ENCODE results near the gene EDA. TPM values are rescaled to one million over a fixed set of nuclear protein-coding genes. Genes with fewer than 3 reads are reported as not detected.
A peak's percentile ranks its signal among the peaks of the same experiment; 100 is the strongest.

EDA gene
- polyA plus RNA-seq, 4 donors = 6.6 to 13.5 (median 7.5) TPM

DNA sequence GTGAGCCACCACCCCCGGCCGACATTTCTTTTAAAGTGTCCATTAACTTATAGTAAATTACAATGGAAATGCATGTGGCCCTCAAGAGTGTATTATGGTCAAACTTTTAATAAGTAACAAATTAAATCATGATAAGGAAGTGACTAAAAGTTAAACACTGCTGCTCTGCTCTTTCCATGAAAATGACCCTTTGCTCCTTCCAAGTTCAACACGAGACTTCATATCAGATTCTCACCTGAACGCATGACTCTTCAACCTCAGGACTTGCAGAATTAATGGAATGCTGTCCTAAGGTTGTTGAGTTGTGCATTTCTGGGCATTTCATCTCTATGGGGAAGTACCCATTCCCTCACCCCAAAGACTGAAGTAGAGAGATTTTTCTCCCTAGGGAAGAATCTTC lies 406.7 kb downstream of the EDA start:
- no peak for DNase-seq (ENCODE audit: low read depth in 4 of 4, low spot score in 3 of 4)

DNA sequence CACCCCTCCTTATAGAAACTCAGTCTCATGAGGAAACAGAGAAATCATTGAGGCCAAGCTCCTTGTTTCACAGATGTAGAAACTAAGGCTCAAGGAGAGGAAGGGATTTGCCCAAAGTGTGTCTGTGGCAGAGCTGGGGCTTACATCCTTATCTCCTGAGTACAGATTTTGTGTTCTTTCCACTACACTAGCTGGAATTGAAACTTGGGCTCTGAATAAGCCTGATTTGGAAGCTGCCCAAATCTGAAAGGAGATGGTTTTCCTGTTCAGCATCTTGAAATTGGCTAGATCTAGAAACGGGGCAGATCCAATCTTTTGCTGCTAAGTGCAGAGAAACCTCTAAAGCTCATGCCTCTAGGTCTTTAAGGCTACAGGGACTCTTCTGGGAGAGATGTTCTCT lies 409.6 kb downstream of the EDA start:
- no peak for DNase-seq (ENCODE audit: low read depth in 4 of 4, low spot score in 3 of 4)

DNA sequence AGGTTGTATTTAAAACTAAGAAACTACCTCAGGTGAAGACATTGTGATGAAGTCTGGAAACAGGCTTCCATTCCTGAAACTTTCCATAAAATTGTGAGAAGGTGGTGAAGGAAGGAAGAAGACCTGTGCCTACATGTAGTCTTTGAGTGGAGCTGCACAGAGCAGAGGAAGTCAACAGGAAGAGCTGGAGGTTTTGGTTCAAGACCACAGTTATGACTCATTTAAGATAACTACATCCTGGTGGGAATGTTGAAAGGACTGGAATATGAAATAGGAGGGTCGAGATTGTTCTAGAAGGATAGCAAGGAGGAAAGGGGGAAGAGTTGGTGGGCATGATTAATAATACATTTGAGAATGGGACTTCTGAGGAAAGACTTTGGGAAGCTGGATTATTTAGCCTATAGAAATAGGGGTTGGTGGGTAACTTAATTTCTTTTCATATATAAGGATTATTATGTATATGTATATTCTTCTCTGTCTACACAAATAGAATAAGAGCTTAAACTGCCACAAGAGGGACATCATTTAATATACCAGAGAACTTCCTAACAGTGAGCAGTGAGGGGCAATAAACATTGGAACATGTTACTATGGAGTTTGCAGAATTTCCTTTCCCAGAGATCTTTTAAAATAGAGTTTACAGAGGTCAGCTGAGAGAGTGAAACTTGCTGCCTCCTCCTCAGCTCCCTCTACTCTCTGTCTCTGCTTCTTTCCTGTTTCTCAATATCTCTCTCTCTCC lies 410.4 kb downstream of the EDA start:
- no peak for DNase-seq (ENCODE audit: low read depth in 4 of 4, low spot score in 3 of 4)

DNA sequence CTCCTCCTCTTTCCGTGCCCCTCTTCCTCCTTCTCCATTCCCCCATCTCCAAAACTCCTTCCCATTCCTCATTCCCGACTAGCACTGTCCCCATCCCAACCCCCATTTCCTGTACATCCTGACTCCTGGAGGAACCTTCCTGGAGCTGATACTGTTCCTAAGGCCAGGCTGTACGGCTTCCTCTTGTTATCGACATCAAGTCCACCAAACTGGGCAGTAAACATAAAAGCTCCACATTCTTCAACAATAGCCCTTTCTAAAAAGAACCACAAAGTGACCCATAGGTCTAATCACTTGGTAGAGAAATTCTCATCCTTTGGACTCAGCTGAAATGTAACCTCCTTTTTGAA lies 410.9 kb downstream of the EDA start:
- no peak for DNase-seq (ENCODE audit: low read depth in 4 of 4, low spot score in 3 of 4)

DNA sequence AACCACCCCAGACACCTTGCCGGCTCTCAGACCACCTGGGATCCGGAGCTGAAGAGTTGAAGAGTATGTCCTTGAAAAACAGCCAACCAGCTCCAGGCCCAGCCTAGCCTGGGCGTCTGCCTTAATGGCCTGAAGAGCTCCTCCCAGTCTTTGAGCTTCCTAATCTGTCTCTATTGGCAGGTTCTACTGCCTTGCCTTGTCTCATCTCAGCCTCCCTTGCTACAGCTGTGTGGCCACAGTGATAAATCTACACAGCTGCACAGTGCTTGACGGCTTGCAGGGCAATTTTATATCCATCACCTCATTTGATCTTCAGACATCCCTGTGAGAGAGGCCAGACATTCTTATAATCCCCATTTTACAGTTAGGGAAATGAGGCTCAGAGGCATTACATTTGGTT lies 413.9 kb downstream of the EDA start:
- DNase-seq (ENCODE audit: low read depth in 4 of 4, low spot score in 3 of 4) = no peak

DNA sequence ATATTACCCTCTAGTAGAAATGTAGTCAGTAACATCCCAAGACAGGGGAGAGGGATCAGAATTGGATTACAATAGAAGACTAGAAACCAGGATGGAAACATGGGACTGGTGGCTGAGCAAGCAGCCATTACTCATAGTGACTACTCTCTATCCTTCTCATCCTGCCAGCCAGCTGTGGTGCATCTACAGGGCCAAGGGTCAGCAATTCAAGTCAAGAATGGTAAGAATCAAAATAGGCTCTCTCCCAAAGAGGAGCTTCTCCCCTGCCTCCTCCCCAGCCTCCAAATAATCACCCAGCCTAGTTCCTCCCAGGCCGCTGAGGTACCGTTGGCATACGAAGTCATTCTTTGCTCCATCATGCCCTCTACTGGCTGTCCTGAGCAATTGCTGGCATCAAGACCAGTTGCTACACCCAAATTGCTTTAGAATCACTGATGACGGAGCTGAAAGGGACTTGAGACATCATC lies 414.4 kb downstream of the EDA start:
- peak; percentile 4 to 22 (median 9) for DNase-seq (ENCODE audit: low read depth in 4 of 4, low spot score in 3 of 4)

DNA sequence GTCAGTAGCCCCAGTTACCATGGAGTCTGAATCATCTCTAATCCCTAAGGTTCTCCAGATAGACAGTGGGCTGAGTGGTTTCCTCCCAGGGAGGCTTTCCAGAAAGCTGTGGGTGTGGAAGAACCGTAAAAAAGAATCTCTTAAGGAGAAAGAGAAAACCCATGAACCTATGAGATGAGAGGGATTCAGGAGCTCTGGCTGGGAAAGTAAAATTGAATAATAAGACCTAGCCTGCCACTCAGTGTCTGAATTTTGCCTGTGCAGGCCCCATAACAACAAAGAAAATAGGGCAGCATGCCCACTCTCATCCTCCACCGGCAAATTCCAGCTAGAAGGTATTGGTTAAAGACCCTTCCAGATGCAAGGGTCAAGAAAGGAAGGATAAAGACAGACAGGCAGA lies 416.9 kb downstream of the EDA start:
- DNase-seq (ENCODE audit: low read depth in 4 of 4, low spot score in 3 of 4) = no peak

DNA sequence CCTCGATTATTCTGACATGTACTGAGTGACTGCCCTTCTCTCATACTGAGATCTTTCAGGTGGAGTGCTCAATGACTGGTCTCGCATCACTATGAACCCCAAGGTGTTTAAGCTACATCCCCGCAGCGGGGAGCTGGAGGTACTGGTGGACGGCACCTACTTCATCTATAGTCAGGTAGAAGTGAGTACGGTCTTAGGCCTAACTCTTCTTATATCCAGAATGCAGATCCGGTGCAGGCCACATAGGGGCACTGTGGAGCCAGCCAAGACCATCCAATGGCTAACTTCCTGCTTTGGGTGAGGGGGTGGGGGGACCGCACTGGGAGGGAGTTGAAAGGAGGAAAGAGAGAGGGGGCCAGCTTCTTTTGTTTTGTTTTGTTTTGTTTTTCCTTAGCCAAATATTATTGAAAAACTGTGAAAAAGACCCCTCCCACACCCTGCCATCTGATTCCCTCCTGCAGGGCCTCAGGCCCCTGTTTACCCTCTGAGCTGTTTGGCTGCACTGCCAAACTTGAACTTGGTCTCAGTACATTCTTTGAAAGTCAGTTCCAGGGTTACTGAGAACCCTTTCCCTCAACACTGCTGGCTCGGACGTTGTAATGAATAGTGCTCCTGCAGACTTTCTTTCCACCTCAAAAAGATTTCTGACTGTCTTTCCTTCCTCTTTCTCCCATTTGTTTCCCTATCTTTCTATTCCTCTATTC lies 417.6 kb downstream of the EDA start:
- no peak for DNase-seq (ENCODE audit: low read depth in 4 of 4, low spot score in 3 of 4)

DNA sequence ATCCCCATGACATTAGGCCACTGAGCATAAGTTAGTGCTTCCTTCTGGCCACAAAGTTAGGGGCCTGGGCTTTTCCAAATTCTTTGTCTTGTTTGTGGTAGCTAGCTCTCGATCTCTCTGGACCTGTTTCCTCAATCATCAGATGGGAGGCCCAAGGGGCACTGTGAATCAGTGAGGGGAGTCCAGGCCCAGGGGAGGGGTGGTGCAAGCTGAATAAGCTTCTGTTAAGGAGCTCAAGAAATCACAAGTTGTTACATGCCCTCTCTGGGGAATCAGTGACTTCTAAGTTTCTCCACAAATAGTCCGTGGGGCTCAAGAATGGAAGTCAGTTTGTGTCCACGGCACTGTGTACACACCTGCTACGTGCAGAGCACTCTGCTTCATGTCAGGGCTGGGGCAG lies 418.7 kb downstream of the EDA start:
- DNase-seq (ENCODE audit: low read depth in 4 of 4, low spot score in 3 of 4) = no peak

DNA sequence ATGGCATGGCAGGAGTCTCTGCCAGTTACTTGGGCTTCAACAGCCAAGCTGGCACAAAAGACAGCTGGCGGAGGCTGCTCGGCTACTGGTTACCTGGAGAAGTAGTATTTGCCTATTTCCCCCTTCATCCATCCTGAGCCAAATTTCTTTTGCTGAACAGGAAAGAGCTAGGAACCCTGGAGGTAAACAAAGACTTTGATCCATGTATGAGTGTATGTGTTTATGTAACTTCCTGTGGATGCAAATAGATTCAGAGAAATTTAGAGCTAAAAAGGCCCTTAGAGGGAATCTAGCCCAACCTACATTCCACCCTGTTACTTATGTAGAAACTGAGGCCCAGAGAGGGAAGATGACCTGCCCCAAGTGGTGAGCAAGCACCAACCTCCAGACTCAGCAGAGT lies 422.6 kb downstream of the EDA start:
- DNase-seq (ENCODE audit: low read depth in 4 of 4, low spot score in 3 of 4) = no peak

DNA sequence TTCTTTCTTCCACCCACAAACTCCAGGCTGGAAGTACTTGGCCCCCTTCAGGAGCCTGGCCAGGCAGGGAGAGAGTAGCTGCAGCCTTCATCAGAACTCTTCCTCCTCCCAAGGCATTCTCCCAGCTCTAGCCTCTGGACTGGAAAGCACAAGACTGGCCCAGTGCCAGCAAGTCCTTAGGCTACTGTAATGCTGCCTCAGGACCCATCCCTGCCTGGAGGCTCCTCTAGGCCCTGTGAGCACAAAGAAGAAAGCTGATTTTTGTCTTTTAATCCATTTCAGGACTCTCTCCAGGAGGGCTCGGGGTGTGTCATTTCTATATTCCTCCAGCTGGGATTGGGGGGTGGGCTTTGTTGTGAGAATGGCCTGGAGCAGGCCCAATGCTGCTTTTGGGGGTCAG lies 423.0 kb downstream of the EDA start:
- DNase-seq (ENCODE audit: low read depth in 4 of 4, low spot score in 3 of 4) = no peak

DNA sequence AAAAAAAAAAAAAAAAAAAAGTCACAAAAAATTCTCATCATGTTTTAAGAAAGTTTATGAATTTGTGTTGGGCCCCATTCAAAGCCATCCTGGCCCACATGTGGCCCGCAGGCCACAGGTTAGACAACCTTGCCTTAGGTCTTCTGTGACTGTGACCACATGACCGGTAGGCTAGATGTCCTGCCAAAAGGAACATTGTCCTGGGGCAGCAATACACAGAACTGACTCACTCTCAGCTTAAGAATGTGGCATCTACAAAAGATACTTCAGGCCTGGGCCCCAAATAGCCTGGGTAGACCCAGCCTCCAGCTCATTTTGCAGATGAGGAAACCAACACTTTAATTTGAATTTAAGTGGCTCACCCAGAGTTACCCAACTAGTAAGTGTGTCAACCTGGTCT lies 423.8 kb downstream of the EDA start:
- DNase-seq (ENCODE audit: low read depth in 4 of 4, low spot score in 3 of 4) = no peak

DNA sequence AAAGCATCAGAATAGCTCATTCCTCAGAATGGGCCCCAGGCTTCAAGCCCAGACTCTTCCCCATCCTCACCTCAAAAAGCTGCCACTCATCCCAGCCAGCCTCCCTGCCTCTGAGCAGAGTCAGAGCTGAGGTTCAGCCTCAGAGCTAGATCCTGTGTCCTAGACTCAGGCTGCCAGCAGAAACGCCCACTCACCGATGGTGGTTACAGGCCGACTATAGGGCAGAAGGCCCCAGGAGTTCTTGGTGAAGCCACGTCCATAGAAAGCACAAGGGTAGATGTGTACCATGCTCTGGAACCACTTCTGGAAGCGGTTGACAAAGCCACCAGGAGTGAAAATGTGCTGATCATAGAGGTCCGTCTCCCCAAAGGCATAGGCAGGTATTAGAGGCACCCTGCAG lies 426.1 kb downstream of the EDA start:
- no peak for DNase-seq (ENCODE audit: low read depth in 4 of 4, low spot score in 3 of 4)

DNA sequence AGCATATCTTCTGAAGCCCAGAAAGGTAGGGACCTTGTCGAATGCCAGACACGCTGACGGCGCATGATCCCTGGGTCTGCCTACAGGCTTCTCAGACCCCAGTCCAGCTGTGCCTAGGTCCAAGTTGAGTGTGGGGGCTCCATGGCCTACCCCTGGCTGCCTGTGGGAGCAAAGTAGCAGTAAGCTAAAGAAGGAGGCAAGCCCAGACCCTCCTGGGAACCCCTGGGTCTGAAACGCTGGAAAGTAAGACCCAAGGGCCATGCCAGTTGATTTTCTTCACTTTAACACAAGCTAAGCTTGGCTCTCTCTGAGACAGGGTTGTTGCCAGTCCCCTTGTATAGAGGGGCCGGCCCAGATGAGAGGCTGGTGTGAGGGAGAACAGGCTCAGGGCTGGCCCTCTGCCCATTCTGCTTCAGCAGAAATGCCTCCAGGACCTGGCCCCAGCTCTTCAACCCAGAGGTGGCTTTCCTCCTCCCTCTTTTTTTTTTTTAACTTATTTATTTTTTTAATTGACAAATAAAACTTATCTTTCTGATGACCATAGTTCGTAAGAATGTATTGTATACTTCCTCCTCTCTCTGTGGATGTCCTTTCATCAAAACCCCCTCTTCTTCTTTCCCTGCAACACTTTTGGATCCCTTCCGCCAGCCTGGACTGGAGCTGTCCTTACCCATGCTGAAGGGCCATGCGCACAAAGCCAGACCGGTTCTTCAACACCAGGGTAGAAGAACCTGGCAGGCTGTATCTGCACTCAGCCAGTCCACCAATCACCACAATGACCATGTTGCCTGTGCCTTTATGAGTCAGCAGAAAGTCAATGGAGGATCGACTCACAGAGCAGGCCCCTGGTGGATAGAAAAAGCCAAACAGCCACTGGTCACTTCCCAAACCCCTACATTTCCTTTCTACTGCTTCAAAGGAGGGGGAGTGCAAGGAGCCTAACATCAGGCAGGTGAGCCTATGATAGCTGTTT lies 426.8 kb downstream of the EDA start:
- DNase-seq (ENCODE audit: low read depth in 4 of 4, low spot score in 3 of 4) = no peak

DNA sequence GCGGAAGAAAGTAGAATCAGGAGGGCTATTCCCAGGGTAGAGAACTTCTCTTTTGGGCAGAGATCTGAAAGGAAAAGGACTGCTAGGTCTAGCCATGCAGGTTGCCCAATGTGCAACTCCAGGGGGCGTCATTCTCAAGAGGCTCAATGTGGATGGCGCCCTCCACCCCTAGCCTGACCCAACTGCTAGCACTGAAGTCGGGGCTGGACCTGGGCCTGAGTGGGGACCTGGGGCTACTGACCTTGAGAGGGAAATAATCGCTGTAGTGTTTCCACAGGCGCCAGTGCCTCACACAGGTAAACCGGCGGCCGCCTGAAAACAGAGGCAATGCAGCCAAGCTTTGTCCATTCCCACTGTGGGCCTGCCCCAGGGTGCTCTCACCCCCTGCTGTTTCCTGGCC lies 427.8 kb downstream of the EDA start:
- DNase-seq (ENCODE audit: low read depth in 4 of 4, low spot score in 3 of 4) = no peak

DNA sequence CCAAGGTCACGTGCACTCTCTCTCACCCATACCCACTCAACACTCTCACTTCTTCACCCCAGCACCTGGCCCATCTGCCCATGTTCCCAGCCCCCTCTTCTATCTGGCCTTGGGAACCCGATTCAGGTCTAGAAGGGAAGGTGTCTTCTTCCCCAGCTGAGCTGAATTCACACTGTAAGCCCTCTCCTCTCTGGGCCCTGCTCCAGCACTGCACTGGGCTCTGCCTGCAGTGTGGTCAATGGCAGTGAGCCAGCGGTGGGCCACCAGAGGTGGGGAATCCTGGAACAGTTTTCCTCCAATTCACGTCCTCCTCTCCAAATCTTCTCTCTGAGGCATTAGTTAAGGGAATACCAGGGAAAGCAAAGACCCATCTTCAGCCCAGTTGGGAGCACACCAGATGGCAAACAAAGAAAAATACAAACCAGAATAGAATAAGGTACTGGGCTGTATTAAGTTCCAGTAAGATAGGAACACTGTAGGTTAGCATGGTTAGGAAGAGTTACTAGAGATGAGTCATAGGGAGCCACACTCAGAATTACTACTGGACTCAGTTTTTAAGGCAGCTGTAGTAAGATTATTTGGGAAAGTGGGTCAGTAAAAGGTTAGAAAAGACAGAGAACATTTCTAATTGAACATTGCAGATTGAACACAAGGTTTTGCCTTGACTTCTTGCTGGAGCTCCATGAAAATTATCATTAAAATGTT lies 428.8 kb downstream of the EDA start:
- DNase-seq (ENCODE audit: low read depth in 4 of 4, low spot score in 3 of 4) = no peak

DNA sequence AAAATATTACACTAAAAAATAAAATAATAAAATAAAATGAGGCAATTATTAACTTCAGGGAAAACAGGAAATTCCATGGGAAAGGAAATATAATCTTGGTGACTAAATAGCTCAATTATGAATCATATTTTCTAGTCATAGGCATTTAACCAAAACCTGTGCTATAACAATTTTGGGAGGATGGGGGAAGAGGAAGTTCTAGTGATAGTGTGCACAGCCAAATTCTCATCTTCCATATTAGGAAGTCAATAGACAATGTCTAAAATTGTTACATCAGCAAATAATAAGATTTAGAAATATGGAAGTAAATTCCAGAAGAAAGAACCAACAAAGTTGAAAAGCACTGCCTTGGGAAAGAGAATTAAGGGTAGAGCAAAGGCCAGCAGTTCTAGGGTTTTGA lies 431.1 kb downstream of the EDA start:
- no peak for DNase-seq (ENCODE audit: low read depth in 4 of 4, low spot score in 3 of 4)

DNA sequence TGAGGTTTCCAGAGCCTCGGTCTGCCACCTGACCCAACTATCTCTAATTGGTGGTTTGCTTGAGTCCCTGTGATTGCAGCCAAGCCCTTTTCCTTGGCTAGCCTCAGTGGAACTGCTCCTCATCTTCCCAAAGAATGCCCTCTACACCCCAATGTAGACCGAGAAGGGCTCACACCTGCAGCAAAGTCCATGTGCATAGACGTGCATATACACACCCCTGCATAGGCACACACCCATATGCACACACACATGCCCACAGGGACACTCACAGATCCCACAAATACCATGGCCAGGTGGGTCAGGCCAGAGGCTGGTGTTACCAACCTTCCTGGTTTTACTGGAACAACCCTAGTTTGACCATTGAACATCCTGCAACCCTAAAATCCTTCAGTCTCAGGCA lies 433.5 kb downstream of the EDA start:
- DNase-seq (ENCODE audit: low read depth in 4 of 4, low spot score in 3 of 4) = no peak

DNA sequence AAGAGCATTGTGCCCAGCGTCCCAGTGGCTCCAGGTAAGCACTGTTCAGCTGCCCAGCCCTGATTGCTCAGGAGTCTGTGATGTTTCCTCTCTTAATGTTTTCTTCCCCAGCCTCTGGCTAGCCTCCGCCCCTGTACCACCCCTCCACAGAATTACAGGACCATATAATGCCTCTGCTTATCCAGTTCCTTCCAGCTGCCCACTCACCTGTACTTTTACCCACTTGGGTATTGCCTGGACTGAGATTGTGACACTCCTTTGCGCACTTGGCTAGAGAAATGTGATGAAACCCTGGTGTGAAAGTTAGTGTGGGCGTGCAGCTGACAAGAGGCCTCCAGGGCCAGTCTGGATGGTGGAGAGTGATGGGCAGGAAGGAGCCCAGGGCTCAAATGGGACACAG lies 434.0 kb downstream of the EDA start, which contains the start of gene AWAT2:
AWAT2 (minus strand) TSS at position 14 of the 400 bp plus-strand sequence; CDS start at position 8, 6 bp downstream.
- DNase-seq (ENCODE audit: low read depth in 4 of 4, low spot score in 3 of 4) = no peak

DNA sequence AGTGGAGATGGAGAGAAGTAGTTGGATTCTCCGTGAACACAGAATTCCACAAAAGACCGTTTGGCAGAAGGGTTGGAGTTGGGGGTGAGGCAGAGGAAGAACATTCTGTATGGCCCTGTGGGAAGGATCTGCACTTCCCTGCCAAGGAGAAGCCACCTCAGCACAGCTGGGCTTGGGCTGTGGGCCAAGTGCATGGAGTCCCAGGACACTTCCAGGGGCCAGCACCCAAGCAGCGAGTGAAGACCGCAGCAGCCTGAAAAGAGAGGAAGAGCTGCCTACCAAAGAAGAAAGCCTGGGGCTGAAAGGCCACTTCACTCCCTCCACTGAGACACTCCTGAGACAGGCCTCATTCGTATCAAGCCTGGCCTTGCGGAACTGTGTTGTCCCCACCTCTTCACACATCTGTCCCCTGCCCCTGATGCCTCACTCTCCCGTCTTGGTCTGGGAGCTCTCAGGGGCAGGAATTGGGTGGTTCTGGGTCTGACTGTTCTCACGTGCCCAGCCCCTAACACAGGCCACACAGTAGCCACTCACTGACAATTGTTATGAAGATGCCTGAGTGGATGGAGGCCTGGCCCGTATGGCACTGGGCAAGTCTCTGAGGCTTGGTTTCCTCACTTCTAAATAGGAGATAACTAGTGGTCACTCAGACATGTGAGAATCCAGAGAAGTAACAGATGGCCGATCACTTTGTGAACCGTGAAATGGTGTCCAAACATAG lies 437.1 kb downstream of the EDA start:
- no peak for DNase-seq (ENCODE audit: low read depth in 4 of 4, low spot score in 3 of 4)

Data from left renal pelvis (tissue), 4 donors.